K562 (cell line): ENCODE measurements around the gene GOLGA6B. TPM values are rescaled to one million over a fixed set of nuclear protein-coding genes. Genes with fewer than 3 reads are reported as not detected.

ENCODE experiments used
- CHCHD3 ChIP-seq: fragments of 250-450 bp; sonication (Bioruptor Pico); IDR thresholded peaks from 2 replicates; pipeline ENCODE4 v2.1.2; 2022; ENCODE audit warnings: mild to moderate bottlenecking
- ERF ChIP-seq: fragments of 450-650 bp; formaldehyde crosslinking; IDR thresholded peaks from 2 replicates; pipeline ENCODE4 v1.4.0; 2020; ENCODE audit warnings: mild to moderate bottlenecking, mixed read lengths
- GABPB1 ChIP-seq: sonication (generic); formaldehyde crosslinking; IDR thresholded peaks from 2 replicates; pipeline ENCODE4 v1.8.0; 2022; ENCODE audit warnings: mild to moderate bottlenecking, missing genetic modification reagents
- HNRNPLL ChIP-seq: fragments of 200-400 bp; formaldehyde crosslinking; IDR thresholded peaks from 2 replicates; pipeline ENCODE4 v1.6.1; 2017; ENCODE audit warnings: low read length, low read depth, mild to moderate bottlenecking; ENCODE audit not compliant: poor library complexity, severe bottlenecking
- HNRNPUL1 ChIP-seq: fragments of 200-400 bp; formaldehyde crosslinking; IDR thresholded peaks from 2 replicates; pipeline ENCODE4 v1.6.1; 2017; ENCODE audit warnings: low read length
- MYNN ChIP-seq, 2 experiments: sonication (generic); formaldehyde crosslinking in 1 of 2; IDR thresholded peaks; 2 replicates each; pipeline versions ENCODE4 v1.5.0 to v1.6.1; 2016 to 2020; ENCODE audit warnings: antibody characterized with exemption in 1 of 2, missing genetic modification reagents in 1 of 2
- NRF1 ChIP-seq, 2 experiments: fragments of 450-650 bp; IDR thresholded peaks in 1 of 2; conservative IDR thresholded peaks in 1 of 2; 2 replicates each; pipeline ENCODE4 v1.6.1; 2014; ENCODE audit warnings: mild to moderate bottlenecking in 2 of 2
- RBM22 ChIP-seq: fragments of 200-400 bp; formaldehyde crosslinking; IDR thresholded peaks from 2 replicates; pipeline ENCODE4 v1.6.1; 2018; ENCODE audit warnings: low read length, low read depth; ENCODE audit not compliant: poor library complexity, severe bottlenecking
- SMARCE1 ChIP-seq: fragments of 450-650 bp; IDR thresholded peaks from 2 replicates; pipeline ENCODE4 v1.7.1; 2016; ENCODE audit warnings: mild to moderate bottlenecking
- SMC3 ChIP-seq: conservative IDR thresholded peaks from 2 replicates; pipeline ENCODE4 v1.6.1; 2011; ENCODE audit warnings: low read depth, low read length, improper control_type of control experiment; ENCODE audit not compliant: insufficient read depth
- SREBF2 ChIP-seq: sonication (generic); formaldehyde crosslinking; IDR thresholded peaks from 2 replicates; pipeline ENCODE4 v1.4.0; 2020; ENCODE audit warnings: mild to moderate bottlenecking, missing genetic modification reagents
- TAF15 ChIP-seq: fragments of 200-400 bp; formaldehyde crosslinking; IDR thresholded peaks from 2 replicates; pipeline ENCODE4 v1.6.1; 2017; ENCODE audit warnings: mild to moderate bottlenecking, low read depth, low read length, moderate library complexity
- TCF3 ChIP-seq: sonication (generic); formaldehyde crosslinking; IDR thresholded peaks from 2 replicates; pipeline ENCODE4 v1.4.0; 2020; ENCODE audit warnings: mild to moderate bottlenecking, missing genetic modification reagents
- TRIM24 ChIP-seq, 2 experiments: fragments of 450-650 bp; IDR thresholded peaks; 2 replicates each; pipeline ENCODE4 v1.6.1; 2016
- polyA plus RNA-seq, 8 experiments: library from polyadenylated mRNA; depleted of rRNA in 4 of 8; stranded (reverse) in 5 of 8; unstranded in 3 of 8; fragments of >200 nt; fragmentation: Nextera tagmentation in 2 of 8; fragmentation: Illumina TruSeq in 1 of 8; extraction: Ambion mirVana in 2 of 8; extraction: Trizol in 1 of 8; gene quantifications; 2 replicates each; pipeline versions ENCODE4 v1.2.1 to v1.2.3, GENCODE V29; 2011 to 2014; ENCODE audit warnings: inconsistent platforms in 1 of 8, missing spikeins in 1 of 8
- total RNA-seq, 7 experiments: library from RNA; depleted of rRNA in 6 of 7; stranded (reverse); fragments of >200 nt in 6 of 7; fragmentation: Illumina TruSeq in 2 of 7; extraction: Trizol in 2 of 7; gene quantifications; 2 replicates each; pipeline versions ENCODE4 v1.2.1 to v1.2.3, GENCODE V29; 2011 to 2021; ENCODE audit warnings: low replicate concordance in 1 of 7
- TF ChIP-seq, protein P1 (sequence below): fragments of 250-450 bp; sonication (Bioruptor Pico); IDR thresholded peaks from 2 replicates; pipeline ENCODE4 v1.4.0; 2020; ENCODE audit warnings: mild to moderate bottlenecking, moderate library complexity
- TF ChIP-seq, protein P2 (sequence below): fragments of 450-650 bp; conservative IDR thresholded peaks from 2 replicates; pipeline ENCODE4 v1.6.1; 2016; ENCODE audit warnings: missing genetic modification characterization, low read depth, mild to moderate bottlenecking, missing compliant biosample characterization, moderate library complexity
- TF ChIP-seq, protein P3 (sequence below): fragments of 200-800 bp; sonication (Bioruptor generic); IDR thresholded peaks from 2 replicates; pipeline ENCODE4 v1.6.1; 2016; ENCODE audit warnings: missing genetic modification characterization, missing compliant biosample characterization
- TF ChIP-seq, protein P4 (sequence below), 2 experiments: fragments of 450-650 bp; IDR thresholded peaks; 2 replicates each; pipeline ENCODE4 v1.6.1; 2016

GOLGA6B gene
- total and polyA plus RNA-seq, 9 of the 15 experiments (the other 6 are each of a cell fraction or from before 2014, with no cell fraction given) = not detected

DNA sequence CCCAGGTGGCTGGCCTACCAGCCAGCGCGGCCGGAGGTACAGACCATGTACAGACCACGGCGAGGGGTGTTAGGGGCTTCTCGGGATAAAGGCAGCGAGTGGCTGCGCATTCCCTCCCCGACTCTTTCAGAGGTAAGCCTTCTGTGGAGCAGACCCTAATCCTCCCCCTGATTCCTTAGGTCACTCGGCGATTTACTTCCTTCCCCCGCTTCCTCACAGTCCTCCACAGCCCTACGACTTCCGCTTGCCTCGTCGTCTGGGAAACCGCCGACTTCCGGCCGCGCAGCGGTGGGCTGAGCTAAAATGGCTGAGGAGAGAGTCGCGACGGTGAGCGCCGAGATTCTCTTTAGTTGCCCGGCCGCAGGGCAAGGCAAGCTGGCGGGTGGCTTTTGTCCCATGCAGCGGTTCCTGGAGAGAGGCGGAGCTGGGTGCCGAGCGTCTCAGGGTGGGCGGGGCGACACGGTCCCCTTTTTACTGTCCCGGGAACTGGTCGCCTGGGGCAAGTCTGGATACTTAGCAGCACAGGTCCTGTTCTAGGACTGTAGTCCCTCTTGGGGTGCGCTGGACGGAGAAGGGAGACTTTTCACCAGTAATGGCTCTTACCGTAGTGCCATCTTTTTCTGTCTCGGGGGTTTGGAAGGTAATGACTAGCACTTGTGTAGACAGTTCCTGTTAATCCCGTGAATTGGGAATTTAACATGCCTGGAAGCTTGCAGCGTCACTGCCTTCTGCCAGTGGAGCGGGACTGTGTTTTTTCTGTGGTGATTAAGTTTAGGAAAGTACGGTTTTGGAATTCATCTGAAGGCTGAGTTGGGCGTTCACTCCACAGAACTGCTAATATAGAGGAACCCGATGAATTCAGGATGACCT is 31.7 kb downstream of the GOLGA6B start, which contains the start of the genes BBS4 and HIGD2B (continued):
- TF ChIP-seq, protein P1, sequence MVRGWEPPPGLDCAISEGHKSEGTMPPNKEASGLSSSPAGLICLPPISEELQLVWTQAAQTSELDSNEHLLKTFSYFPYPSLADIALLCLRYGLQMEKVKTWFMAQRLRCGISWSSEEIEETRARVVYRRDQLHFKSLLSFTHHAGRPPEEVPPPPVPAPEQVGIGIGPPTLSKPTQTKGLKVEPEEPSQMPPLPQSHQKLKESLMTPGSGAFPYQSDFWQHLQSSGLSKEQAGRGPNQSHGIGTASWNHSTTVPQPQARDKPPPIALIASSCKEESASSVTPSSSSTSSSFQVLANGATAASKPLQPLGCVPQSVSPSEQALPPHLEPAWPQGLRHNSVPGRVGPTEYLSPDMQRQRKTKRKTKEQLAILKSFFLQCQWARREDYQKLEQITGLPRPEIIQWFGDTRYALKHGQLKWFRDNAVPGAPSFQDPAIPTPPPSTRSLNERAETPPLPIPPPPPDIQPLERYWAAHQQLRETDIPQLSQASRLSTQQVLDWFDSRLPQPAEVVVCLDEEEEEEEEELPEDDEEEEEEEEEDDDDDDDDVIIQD (CRISPR knock-in tag) = no peak; the same call in 1 of the 2 replicates
- 0 out of 2 replicates have a peak, but pooled peaks have one; percentile 37 for TF ChIP-seq SMARCE1
- peak; percentile 92 for TF ChIP-seq GABPB1
- TF ChIP-seq NRF1 (conservative IDR thresholded peaks at IDR 0.05 in 1 of 2, IDR thresholded peaks at IDR 0.05 in 1 of 2) = peak; percentile 71 to 77
- peak; percentile 58; the same call in 1 of the 2 replicates for TF ChIP-seq MYNN (IDR thresholded peaks at IDR 0.05)
- TF ChIP-seq MYNN (CRISPR knock-in tag; IDR thresholded peaks at IDR 0.05) = no peak
- TF ChIP-seq, protein P2, sequence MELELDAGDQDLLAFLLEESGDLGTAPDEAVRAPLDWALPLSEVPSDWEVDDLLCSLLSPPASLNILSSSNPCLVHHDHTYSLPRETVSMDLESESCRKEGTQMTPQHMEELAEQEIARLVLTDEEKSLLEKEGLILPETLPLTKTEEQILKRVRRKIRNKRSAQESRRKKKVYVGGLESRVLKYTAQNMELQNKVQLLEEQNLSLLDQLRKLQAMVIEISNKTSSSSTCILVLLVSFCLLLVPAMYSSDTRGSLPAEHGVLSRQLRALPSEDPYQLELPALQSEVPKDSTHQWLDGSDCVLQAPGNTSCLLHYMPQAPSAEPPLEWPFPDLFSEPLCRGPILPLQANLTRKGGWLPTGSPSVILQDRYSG (tag) = no peak
- 0 out of 4 replicates have a peak, but pooled peaks of 1 of the 2 experiments have one; percentile 11 for TF ChIP-seq TRIM24 (IDR thresholded peaks at IDR 0.05)
- TF ChIP-seq ERF (CRISPR knock-in tag) = peak; percentile 58; the same call in 1 of the 2 replicates
- no peak for TF ChIP-seq SREBF2
- no peak for TF ChIP-seq SMC3
- no peak for TF ChIP-seq TAF15
- TF ChIP-seq, protein P3, sequence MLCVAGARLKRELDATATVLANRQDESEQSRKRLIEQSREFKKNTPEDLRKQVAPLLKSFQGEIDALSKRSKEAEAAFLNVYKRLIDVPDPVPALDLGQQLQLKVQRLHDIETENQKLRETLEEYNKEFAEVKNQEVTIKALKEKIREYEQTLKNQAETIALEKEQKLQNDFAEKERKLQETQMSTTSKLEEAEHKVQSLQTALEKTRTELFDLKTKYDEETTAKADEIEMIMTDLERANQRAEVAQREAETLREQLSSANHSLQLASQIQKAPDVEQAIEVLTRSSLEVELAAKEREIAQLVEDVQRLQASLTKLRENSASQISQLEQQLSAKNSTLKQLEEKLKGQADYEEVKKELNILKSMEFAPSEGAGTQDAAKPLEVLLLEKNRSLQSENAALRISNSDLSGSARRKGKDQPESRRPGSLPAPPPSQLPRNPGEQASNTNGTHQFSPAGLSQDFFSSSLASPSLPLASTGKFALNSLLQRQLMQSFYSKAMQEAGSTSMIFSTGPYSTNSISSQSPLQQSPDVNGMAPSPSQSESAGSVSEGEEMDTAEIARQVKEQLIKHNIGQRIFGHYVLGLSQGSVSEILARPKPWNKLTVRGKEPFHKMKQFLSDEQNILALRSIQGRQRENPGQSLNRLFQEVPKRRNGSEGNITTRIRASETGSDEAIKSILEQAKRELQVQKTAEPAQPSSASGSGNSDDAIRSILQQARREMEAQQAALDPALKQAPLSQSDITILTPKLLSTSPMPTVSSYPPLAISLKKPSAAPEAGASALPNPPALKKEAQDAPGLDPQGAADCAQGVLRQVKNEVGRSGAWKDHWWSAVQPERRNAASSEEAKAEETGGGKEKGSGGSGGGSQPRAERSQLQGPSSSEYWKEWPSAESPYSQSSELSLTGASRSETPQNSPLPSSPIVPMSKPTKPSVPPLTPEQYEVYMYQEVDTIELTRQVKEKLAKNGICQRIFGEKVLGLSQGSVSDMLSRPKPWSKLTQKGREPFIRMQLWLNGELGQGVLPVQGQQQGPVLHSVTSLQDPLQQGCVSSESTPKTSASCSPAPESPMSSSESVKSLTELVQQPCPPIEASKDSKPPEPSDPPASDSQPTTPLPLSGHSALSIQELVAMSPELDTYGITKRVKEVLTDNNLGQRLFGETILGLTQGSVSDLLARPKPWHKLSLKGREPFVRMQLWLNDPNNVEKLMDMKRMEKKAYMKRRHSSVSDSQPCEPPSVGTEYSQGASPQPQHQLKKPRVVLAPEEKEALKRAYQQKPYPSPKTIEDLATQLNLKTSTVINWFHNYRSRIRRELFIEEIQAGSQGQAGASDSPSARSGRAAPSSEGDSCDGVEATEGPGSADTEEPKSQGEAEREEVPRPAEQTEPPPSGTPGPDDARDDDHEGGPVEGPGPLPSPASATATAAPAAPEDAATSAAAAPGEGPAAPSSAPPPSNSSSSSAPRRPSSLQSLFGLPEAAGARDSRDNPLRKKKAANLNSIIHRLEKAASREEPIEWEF (CRISPR knock-in tag) = no peak
- no peak for TF ChIP-seq TCF3 (CRISPR knock-in tag)
- TF ChIP-seq RBM22 = peak; percentile 82
- TF ChIP-seq CHCHD3 = no peak
- TF ChIP-seq, protein P4, sequence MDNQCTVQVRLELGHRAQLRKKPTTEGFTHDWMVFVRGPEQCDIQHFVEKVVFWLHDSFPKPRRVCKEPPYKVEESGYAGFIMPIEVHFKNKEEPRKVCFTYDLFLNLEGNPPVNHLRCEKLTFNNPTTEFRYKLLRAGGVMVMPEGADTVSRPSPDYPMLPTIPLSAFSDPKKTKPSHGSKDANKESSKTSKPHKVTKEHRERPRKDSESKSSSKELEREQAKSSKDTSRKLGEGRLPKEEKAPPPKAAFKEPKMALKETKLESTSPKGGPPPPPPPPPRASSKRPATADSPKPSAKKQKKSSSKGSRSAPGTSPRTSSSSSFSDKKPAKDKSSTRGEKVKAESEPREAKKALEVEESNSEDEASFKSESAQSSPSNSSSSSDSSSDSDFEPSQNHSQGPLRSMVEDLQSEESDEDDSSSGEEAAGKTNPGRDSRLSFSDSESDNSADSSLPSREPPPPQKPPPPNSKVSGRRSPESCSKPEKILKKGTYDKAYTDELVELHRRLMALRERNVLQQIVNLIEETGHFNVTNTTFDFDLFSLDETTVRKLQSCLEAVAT (IDR thresholded peaks at IDR 0.05) = no peak
- TF ChIP-seq HNRNPLL = peak; percentile 52
- TF ChIP-seq HNRNPUL1 = no peak
